Lower leg skin (tissue), 4 donors: ENCODE results near the gene PBXIP1. TPM values are rescaled to one million over a fixed set of nuclear protein-coding genes. Genes with fewer than 3 reads are reported as not detected.

ENCODE experiments used
- DNase-seq, 2 donors: peaks; one replicate each; pipeline ENCODE4 v3.0.0-alpha.2; 2019; ENCODE audit warnings: low spot score in 2 of 2
- H3K4me3 ChIP-seq: fragments of 200-600 bp; sonication (generic); 2 replicates; pipeline ENCODE4 v1.5.1; 2017; ENCODE audit warnings: mild to moderate bottlenecking, low read depth; ENCODE audit not compliant: poor library complexity, severe bottlenecking
- CTCF ChIP-seq, 3 donors: fragments of 450-650 bp; IDR thresholded peaks; one replicate each; pipeline ENCODE4 v1.5.1; 2016; ENCODE audit warnings: antibody characterized with exemption in 3 of 3, mild to moderate bottlenecking in 3 of 3, moderate library complexity in 2 of 3
- POLR2A ChIP-seq, 2 donors: fragments of 450-650 bp; IDR thresholded peaks; one replicate each; pipeline ENCODE4 v1.6.1; 2016 to 2017; ENCODE audit warnings: antibody characterized with exemption in 2 of 2, mild to moderate bottlenecking in 1 of 2, moderate library complexity in 1 of 2
- WGBS, 2 donors: methylation state at CpG; one replicate each; pipeline ENCODE4 v1.1.5; 2018; 5-methylcytosine and 5-hydroxymethylcytosine counted together
- intact Hi-C: fragments of 100-400 bp; cut with DNase I; formaldehyde crosslinking; loops from one replicate; pipeline ENCODE4 v1.15.0; 2023; ENCODE audit warnings: low total_unique reads
- total RNA-seq, 4 donors: library from RNA; depleted of rRNA; stranded (reverse); fragments of >200 nt; gene quantifications; one replicate each; pipeline ENCODE4 v1.1.0, GENCODE V29; 2016

Gene PBXIP1
- total RNA-seq, 4 donors from 2014 or later, result 52.1 to 84.1 (median 63.7) TPM

- TF ChIP-seq POLR2A (IDR thresholded peaks at IDR 0.05), result no peak
- TF ChIP-seq CTCF (IDR thresholded peaks at IDR 0.05), result no peak
- intact Hi-C loops, result no loop called here
- H3K4me3 ChIP-seq, result no peak overlapping the region
- WGBS, 2 donors, result 95 to 99% methylated on average over 5 of the region's 5 CpGs
- DNase-seq, result no peak
Measured at GRCh38 chr1:154934358-154934948, 21.4 kb downstream of the PBXIP1 start.

GRCh38 chr1:154931940-154932487 lies 23.9 kb downstream of the PBXIP1 start:
- peak in 1 of 2 donors; percentile 44 for DNase-seq
- intact Hi-C loops, result no loop called here
- WGBS, 2 donors, result 54 to 64% methylated on average over 11 of the region's 11 CpGs

GRCh38 chr1:154926201-154926600 lies 29.7 kb downstream of the PBXIP1 start:
- WGBS, 2 donors, result 92 to 95% methylated on average over 13 of the region's 13 CpGs
- DNase-seq, result no peak
- TF ChIP-seq POLR2A (IDR thresholded peaks at IDR 0.05) (no peak), CTCF (IDR thresholded peaks at IDR 0.05) (no peak)
- no peak overlapping the region for H3K4me3 ChIP-seq
- intact Hi-C loops, result no loop called here

More at GRCh38 chr1:154931940-154932487, 23.9 kb downstream of the PBXIP1 start:
- no peak overlapping the region for H3K4me3 ChIP-seq
- TF ChIP-seq POLR2A (IDR thresholded peaks at IDR 0.05), result no peak
- TF ChIP-seq CTCF (IDR thresholded peaks at IDR 0.05), result no peak

- intact Hi-C loops, result no loop called here
- 91 to 97% methylated on average over 3 of the region's 3 CpGs for WGBS, 2 donors
- no peak for DNase-seq
- no peak for TF ChIP-seq POLR2A (IDR thresholded peaks at IDR 0.05)
- TF ChIP-seq CTCF (IDR thresholded peaks at IDR 0.05), result no peak
- H3K4me3 ChIP-seq, result no peak overlapping the region
Measured at GRCh38 chr1:154925335-154926170, 30.3 kb downstream of the PBXIP1 start.

GRCh38 chr1:154923695-154924094 lies 32.2 kb downstream of the PBXIP1 start:
- no peak overlapping the region for H3K4me3 ChIP-seq
- WGBS, 2 donors, result 97 to 98% methylated on average over 3 of the region's 3 CpGs
- DNase-seq, result no peak
- intact Hi-C loops, result no loop called here
- no peak for TF ChIP-seq POLR2A (IDR thresholded peaks at IDR 0.05)
- no peak for TF ChIP-seq CTCF (IDR thresholded peaks at IDR 0.05)
